ENCODE measurements around the gene DLG2. TPM values are rescaled to one million over a fixed set of nuclear protein-coding genes. Genes with fewer than 3 reads are reported as not detected.

DLG2 gene
- polyA plus RNA-seq, 1 donor: 9.6 TPM

- DNase-seq (ENCODE audit: low read depth): no peak
Observed at GRCh38 chr11:84218318-84218717, 1408.8 kb downstream of the DLG2 start.

GRCh38 chr11:84215672-84216071 is 1411.5 kb downstream of the DLG2 start:
- DNase-seq (ENCODE audit: low read depth): no peak

- DNase-seq (ENCODE audit: low read depth): no peak
Observed at GRCh38 chr11:84214557-84214956, 1412.6 kb downstream of the DLG2 start.

- no peak for DNase-seq (ENCODE audit: low read depth)
Observed at GRCh38 chr11:84212468-84213390, 1414.4 kb downstream of the DLG2 start.

- DNase-seq (ENCODE audit: low read depth): no peak
Observed at GRCh38 chr11:84211896-84212295, 1415.2 kb downstream of the DLG2 start.

- no peak for DNase-seq (ENCODE audit: low read depth)
Observed at GRCh38 chr11:84194696-84195095, 1432.4 kb downstream of the DLG2 start.

GRCh38 chr11:84193706-84194105 is 1433.4 kb downstream of the DLG2 start:
- DNase-seq (ENCODE audit: low read depth): no peak

- DNase-seq (ENCODE audit: low read depth): peak; percentile 6
Observed at GRCh38 chr11:84188521-84188920, 1438.6 kb downstream of the DLG2 start.

GRCh38 chr11:84173078-84173477 is 1454.1 kb downstream of the DLG2 start:
- no peak for DNase-seq (ENCODE audit: low read depth)

GRCh38 chr11:84165139-84165538 is 1462.0 kb downstream of the DLG2 start:
- DNase-seq (ENCODE audit: low read depth): no peak

GRCh38 chr11:84164728-84165127 is 1462.4 kb downstream of the DLG2 start:
- DNase-seq (ENCODE audit: low read depth): no peak

GRCh38 chr11:84163116-84163515 is 1464.0 kb downstream of the DLG2 start:
- DNase-seq (ENCODE audit: low read depth): no peak

GRCh38 chr11:84157639-84158038 is 1469.5 kb downstream of the DLG2 start:
- no peak for DNase-seq (ENCODE audit: low read depth)

GRCh38 chr11:84146826-84147225 is 1480.3 kb downstream of the DLG2 start:
- no peak for DNase-seq (ENCODE audit: low read depth)

GRCh38 chr11:84145616-84146185 is 1481.4 kb downstream of the DLG2 start:
- no peak for DNase-seq (ENCODE audit: low read depth)

GRCh38 chr11:84144531-84144930 is 1482.6 kb downstream of the DLG2 start:
- no peak for DNase-seq (ENCODE audit: low read depth)

- DNase-seq (ENCODE audit: low read depth): no peak
Observed at GRCh38 chr11:84142411-84142810, 1484.7 kb downstream of the DLG2 start.

GRCh38 chr11:84140386-84141169 is 1486.6 kb downstream of the DLG2 start:
- peak; percentile 9 for DNase-seq (ENCODE audit: low read depth)

- no peak for DNase-seq (ENCODE audit: low read depth)
Observed at GRCh38 chr11:84137960-84138359, 1489.2 kb downstream of the DLG2 start.

GRCh38 chr11:84137505-84137904 is 1489.6 kb downstream of the DLG2 start:
- DNase-seq (ENCODE audit: low read depth): no peak

- DNase-seq (ENCODE audit: low read depth): no peak
Observed at GRCh38 chr11:84136926-84137325, 1490.2 kb downstream of the DLG2 start.

- no peak for DNase-seq (ENCODE audit: low read depth)
Observed at GRCh38 chr11:84130646-84131427, 1496.3 kb downstream of the DLG2 start.
